Adrenal gland (tissue), 12 donors: ENCODE measurements around the gene CLNS1A. TPM values are rescaled to one million over a fixed set of nuclear protein-coding genes. Genes with fewer than 3 reads are reported as not detected.

ENCODE experiments used
- DNase-seq, 7 donors: peaks; one replicate each; pipeline ENCODE4 v3.0.0-alpha.2; 2019 to 2020
- H3K27ac ChIP-seq, 5 donors: fragments of 200-600 bp; sonication (generic) in 4 of 5; 1 replicate in 3 of 5; 2 replicates in 2 of 5; pipeline versions ENCODE4 v1.5.1 to v1.8.0; 2016 to 2020; ENCODE audit warnings: mild to moderate bottlenecking in 1 of 5
- H3K27me3 ChIP-seq: fragments of 200-600 bp; 2 replicates; pipeline ENCODE4 v1.8.0; 2021
- H3K36me3 ChIP-seq, 2 donors: fragments of 200-600 bp; replicated peaks in 1 of 2; 1 replicate in 1 of 2; 2 replicates in 1 of 2; pipeline versions ENCODE4 v1.5.1 to v1.8.0; 2018 to 2022
- H3K4me1 ChIP-seq, 2 donors: fragments of 200-600 bp; replicated peaks in 1 of 2; 1 replicate in 1 of 2; 2 replicates in 1 of 2; pipeline versions ENCODE4 v1.5.1 to v1.8.0; 2018 to 2021
- H3K4me3 ChIP-seq, 4 donors: fragments of 200-600 bp; sonication (generic) in 3 of 4; one replicate each; pipeline ENCODE4 v1.5.1; 2016 to 2018
- H3K9me3 ChIP-seq, 3 donors: fragments of 200-600 bp; sonication (generic) in 1 of 3; replicated peaks in 1 of 3; 1 replicate in 2 of 3; 2 replicates in 1 of 3; pipeline versions ENCODE4 v1.5.1 to v1.8.0; 2016 to 2021
- POLR2A ChIP-seq, 2 donors: fragments of 450-650 bp; IDR thresholded peaks; one replicate each; pipeline ENCODE4 v1.6.1; 2017; ENCODE audit warnings: antibody characterized with exemption in 2 of 2, mild to moderate bottlenecking in 2 of 2, moderate library complexity in 1 of 2
- WGBS, 4 donors: extraction: QIAGEN DNeasy Blood & Tissue Kit in 2 of 4; methylation state at CpG; one replicate each; pipeline versions ENCODE4 v1.1.5 to v1.1.7; 2013 to 2017; 5-methylcytosine and 5-hydroxymethylcytosine counted together
- intact Hi-C, 2 donors: fragments of 100-400 bp; cut with DNase I; formaldehyde crosslinking; loops; one replicate each; pipeline versions ENCODE4 v1.14.1 to v1.15.0; 2022 to 2023
- polyA plus RNA-seq, 3 donors: library from polyadenylated mRNA; stranded (reverse); fragments of 200-250 nt in 2 of 3; fragments of 350-450 nt in 1 of 3; fragmentation: Illumina TruSeq in 1 of 3; extraction: RNeasy Lipid Tissue Mini Kit (QIAGEN cat#74804) in 1 of 3; gene quantifications; one replicate each; pipeline ENCODE4 v1.2.3, GENCODE V29; 2013 to 2014
- total RNA-seq, 9 donors: library from RNA; depleted of rRNA in 4 of 9; stranded (reverse); fragments of >200 nt in 4 of 9; fragments of 120-200 nt in 1 of 9; fragmentation: NEBNext Ultra II Directional in 1 of 9; extraction: Animal tissue kit (Norgen Biotek cat#: 25700) in 1 of 9; gene quantifications; one replicate each; pipeline versions ENCODE4 v1.1.0 to v1.2.4, GENCODE V29; 2013 to 2023
- TF ChIP-seq, protein P1 (sequence below), 6 experiments: fragments of 450-650 bp in 4 of 6; fragments of 200-600 bp in 2 of 6; sonication (generic) in 1 of 6; IDR thresholded peaks; 1 replicate in 5 of 6; 2 replicates in 1 of 6; pipeline versions ENCODE4 v1.5.1 to v1.8.0; 2016 to 2021; ENCODE audit warnings: antibody characterized with exemption in 6 of 6, mild to moderate bottlenecking in 2 of 6, moderate library complexity in 1 of 6
- donor health status: healthy with polysubstance abuse.
- donor health status: Bipolar disorder and iron deficiency.
- donor health status: DM: yes; HTN: yes; CAD: no.
- donor health status: DM: no; HTN: no; CAD: no.
- donor health status: DM: no; HTN: no; CAD: no.
- donor health status: DM: yes; HTN: yes; CAD: no.

Gene CLNS1A
- total and polyA plus RNA-seq, 12 donors, result 43.7 to 263 (median 128) TPM

DNA sequence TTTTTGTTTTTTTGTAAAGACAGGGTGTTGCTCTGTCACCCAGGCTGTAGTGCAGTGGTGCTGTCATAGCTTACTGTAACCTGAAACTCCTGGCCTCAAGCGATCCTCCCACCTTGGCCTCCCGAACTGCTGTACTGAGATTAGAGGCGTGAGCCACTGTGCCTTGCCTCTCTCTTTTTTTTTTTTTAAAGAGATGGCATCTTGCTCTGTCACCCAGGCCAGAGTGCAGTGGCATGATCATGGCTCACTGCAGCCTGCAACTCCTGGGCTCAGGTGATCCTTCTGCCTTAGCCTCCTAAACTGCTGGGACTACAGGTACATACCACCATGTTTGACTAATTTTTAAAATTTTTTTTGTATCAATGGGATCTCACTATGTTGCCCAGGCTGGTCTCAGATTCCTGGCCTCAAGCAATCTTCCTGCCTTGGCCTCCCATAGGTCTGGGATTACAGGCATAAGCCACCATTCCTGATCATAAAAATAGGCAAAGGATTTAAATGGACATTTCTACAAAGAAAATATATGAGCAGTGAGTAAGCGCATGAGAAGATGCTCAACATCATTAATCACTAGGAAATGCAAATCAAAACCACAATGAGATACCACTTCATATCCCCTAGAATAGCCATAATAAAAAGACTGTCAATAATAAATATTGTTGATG, 17.3 kb upstream of the CLNS1A start:
- H3K4me3 ChIP-seq, result no peak overlapping the region
- no peak overlapping the region for H3K27ac ChIP-seq
- no peaks in the 10 kb centered on the region for H3K27me3 ChIP-seq
- no peaks in the 10 kb centered on the region for H3K4me1 ChIP-seq
- TF ChIP-seq, protein P1, sequence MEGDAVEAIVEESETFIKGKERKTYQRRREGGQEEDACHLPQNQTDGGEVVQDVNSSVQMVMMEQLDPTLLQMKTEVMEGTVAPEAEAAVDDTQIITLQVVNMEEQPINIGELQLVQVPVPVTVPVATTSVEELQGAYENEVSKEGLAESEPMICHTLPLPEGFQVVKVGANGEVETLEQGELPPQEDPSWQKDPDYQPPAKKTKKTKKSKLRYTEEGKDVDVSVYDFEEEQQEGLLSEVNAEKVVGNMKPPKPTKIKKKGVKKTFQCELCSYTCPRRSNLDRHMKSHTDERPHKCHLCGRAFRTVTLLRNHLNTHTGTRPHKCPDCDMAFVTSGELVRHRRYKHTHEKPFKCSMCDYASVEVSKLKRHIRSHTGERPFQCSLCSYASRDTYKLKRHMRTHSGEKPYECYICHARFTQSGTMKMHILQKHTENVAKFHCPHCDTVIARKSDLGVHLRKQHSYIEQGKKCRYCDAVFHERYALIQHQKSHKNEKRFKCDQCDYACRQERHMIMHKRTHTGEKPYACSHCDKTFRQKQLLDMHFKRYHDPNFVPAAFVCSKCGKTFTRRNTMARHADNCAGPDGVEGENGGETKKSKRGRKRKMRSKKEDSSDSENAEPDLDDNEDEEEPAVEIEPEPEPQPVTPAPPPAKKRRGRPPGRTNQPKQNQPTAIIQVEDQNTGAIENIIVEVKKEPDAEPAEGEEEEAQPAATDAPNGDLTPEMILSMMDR (IDR thresholded peaks at IDR 0.05), result no peak
- TF ChIP-seq POLR2A (IDR thresholded peaks at IDR 0.05), result no peak
- DNase-seq, result no peak
- H3K9me3 ChIP-seq, result no peaks in the 10 kb centered on the region
- H3K36me3 ChIP-seq, result no peaks in the 10 kb centered on the region
- WGBS, 4 donors, result 85 to 92% (median 91%) methylated on average over 4 of the region's 4 CpGs
- intact Hi-C loops, result no loop called here

DNA sequence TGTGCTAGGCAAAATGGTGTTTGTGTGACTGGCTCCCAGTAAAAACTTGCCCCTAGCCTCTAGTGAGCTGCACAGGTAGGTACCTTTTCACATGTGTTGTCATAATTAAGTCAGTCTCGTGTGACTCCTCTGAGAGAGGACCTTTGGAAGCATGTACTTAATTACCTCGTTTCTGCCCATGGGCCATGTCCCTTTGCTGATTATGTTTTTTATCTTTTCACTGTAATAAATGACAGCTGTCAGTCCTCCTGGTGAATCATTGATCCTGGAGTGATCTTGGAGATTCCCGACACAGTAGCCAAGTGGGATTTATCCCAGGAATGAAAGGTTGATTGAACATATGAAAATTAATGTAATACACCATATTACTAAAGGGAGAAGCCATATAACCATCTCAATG, 12.5 kb upstream of the CLNS1A start:
- Histone ChIP-seq H3K27me3 (no peaks in the 10 kb centered on the region), H3K4me3 (no peak overlapping the region), H3K27ac (no peak overlapping the region), H3K36me3 (no peaks in the 10 kb centered on the region), H3K4me1 (no peaks in the 10 kb centered on the region), H3K9me3 (no peaks in the 10 kb centered on the region)
- TF ChIP-seq, protein P1 (IDR thresholded peaks at IDR 0.05), result no peak
- TF ChIP-seq POLR2A (IDR thresholded peaks at IDR 0.05), result no peak
- intact Hi-C loops, result no loop called here
- no peak for DNase-seq
- 73 to 85% (median 77%) methylated on average over 3 of the region's 3 CpGs for WGBS, 4 donors

DNA sequence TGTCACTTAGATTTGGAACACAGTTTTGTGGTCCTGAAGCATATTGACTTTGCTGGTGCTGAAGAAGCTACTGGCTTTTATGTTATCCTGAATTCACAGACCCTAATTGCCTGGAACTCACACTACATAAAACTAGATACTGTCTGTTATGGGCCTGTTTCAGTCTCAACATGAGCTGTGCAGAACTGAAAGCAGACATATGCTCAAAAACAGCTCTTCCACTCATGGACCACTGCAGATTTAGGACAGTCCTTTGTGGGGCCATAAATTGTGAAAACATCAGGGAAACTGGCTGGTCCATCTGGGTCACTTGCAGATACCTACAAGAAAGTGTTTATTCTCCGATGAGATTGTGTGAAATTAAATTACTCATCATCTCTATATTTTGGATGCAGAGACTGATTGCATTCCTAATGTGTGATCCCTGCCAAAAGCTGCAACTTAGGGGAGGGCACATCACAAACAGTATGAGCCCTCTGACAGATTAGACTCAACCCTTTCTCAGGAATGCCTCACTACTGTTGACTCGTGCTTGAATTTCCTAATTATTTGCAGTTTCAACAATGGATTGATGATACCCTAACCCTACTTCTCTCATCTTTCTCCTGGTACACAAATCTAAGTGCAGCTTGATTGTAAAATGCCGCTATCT, 10.2 kb upstream of the CLNS1A start:
- intact Hi-C loops, result no loop called here
- WGBS, 4 donors, result 69 to 87% (median 71%) methylated on average over 3 of the region's 3 CpGs
- TF ChIP-seq, protein P1 (IDR thresholded peaks at IDR 0.05), result no peak
- no peak for TF ChIP-seq POLR2A (IDR thresholded peaks at IDR 0.05)
- H3K4me3 ChIP-seq, result no peak overlapping the region
- no peaks in the 10 kb centered on the region for H3K36me3 ChIP-seq
- no peaks in the 10 kb centered on the region for H3K4me1 ChIP-seq
- no peak for DNase-seq
- no peaks in the 10 kb centered on the region for H3K27me3 ChIP-seq
- H3K9me3 ChIP-seq, result no peaks in the 10 kb centered on the region
- H3K27ac ChIP-seq, result no peak overlapping the region

DNA sequence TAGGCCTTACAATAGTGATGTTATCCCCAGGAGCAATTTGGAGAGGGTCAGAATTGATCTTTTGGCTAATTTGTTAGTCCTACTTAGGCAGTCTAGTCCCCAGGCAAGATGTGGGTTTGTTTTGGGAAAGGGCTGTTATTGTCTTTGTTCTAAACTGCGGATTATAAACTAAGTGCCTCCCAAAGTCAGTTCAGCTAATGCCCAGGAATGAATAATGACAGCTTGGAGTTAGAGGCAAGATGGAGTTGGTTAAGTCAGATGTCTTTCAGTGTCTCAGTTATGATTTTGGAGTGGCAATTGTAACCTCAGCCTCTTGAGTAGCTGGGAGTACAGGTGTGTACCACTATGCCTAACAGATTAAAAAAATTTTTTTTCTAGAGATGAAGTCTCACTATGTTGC, 7.3 kb upstream of the CLNS1A start:
- Histone ChIP-seq H3K27me3 (no peaks in the 10 kb centered on the region), H3K9me3 (no peaks in the 10 kb centered on the region), H3K4me1 (no peaks in the 10 kb centered on the region), H3K4me3 (no peak overlapping the region), H3K27ac (no peak overlapping the region), H3K36me3 (no peaks in the 10 kb centered on the region)
- no peak for DNase-seq
- TF ChIP-seq POLR2A (IDR thresholded peaks at IDR 0.05), result no peak
- TF ChIP-seq, protein P1 (IDR thresholded peaks at IDR 0.05), result no peak
- intact Hi-C loops, result no loop called here
- WGBS, 4 donors, result 60 to 84% (median 82%) methylated on average over 1 of the region's 1 CpG
